Subcutaneous adipose tissue (tissue), 4 donors: ENCODE measurements around the gene PILRA. TPM values are rescaled to one million over a fixed set of nuclear protein-coding genes. Genes with fewer than 3 reads are reported as not detected.

Experiments used
- total RNA-seq, 4 donors: library from RNA; depleted of rRNA; stranded (reverse); fragments of >200 nt; gene quantifications; one replicate each; pipeline ENCODE4 v1.1.0, GENCODE V29; 2016
- TF ChIP-seq, protein P1 (sequence below): fragments of 450-650 bp; IDR thresholded peaks from one replicate; pipeline ENCODE4 v1.5.1; 2016; ENCODE audit warnings: low read depth, mild to moderate bottlenecking, control low read depth, antibody characterized with exemption, moderate library complexity

The PILRA gene
- total RNA-seq, 4 donors from 2014 or later: 8.0 to 44.2 (median 9.9) TPM

DNA sequence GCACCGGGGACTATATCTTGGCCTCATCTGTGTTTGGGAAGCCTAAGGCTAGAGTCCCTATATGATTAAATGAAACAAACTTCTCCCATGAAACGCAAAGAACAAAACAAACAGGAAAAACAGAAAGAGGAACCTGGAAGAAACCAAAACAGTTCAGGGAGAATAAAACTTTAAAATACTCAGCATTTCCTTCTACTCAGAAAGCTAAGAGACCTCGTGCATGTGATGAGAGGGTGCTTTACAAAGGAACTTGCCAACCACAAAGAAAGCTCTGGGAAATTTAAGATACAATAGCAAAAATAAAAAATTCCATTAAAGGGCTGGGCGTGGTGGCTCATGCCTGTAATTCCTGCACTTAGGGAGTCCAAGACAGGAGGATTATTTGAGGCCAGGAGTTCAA is 6.9 kb downstream of the PILRA start:
- TF ChIP-seq, protein P1, sequence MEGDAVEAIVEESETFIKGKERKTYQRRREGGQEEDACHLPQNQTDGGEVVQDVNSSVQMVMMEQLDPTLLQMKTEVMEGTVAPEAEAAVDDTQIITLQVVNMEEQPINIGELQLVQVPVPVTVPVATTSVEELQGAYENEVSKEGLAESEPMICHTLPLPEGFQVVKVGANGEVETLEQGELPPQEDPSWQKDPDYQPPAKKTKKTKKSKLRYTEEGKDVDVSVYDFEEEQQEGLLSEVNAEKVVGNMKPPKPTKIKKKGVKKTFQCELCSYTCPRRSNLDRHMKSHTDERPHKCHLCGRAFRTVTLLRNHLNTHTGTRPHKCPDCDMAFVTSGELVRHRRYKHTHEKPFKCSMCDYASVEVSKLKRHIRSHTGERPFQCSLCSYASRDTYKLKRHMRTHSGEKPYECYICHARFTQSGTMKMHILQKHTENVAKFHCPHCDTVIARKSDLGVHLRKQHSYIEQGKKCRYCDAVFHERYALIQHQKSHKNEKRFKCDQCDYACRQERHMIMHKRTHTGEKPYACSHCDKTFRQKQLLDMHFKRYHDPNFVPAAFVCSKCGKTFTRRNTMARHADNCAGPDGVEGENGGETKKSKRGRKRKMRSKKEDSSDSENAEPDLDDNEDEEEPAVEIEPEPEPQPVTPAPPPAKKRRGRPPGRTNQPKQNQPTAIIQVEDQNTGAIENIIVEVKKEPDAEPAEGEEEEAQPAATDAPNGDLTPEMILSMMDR: no peak

DNA sequence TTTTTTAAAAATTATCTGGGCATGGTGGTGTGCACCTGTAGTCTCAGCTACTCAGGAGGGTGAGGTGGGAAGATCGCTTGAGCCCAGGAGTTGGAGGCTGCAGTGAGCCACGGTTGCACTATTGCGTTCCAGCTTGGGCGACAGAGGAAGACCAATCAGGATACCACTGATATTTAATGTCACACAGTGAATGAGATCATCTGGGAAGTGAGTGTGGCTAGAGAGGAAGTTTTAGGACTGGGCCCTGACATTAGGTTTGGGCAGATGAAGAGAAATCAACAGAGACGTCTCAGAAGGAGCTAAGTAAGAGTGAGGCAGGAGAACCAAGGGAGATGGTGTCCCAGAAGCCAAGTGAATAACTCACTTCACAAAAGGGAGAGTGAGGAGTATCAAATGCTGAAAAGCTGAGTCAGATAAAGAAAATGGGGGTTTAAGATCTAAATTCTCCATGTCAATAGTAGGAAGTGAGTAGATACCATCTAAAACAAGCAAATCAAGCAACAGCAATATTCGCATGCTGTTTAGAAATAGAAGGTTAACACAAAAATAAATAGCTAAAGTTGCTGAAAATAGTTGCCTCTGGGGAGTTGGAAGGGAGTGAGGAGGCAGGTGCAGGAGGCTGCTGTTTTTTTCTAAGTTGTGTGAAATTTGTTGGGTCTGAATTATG is 11.5 kb downstream of the PILRA start:
- TF ChIP-seq, protein P1: no peak

DNA sequence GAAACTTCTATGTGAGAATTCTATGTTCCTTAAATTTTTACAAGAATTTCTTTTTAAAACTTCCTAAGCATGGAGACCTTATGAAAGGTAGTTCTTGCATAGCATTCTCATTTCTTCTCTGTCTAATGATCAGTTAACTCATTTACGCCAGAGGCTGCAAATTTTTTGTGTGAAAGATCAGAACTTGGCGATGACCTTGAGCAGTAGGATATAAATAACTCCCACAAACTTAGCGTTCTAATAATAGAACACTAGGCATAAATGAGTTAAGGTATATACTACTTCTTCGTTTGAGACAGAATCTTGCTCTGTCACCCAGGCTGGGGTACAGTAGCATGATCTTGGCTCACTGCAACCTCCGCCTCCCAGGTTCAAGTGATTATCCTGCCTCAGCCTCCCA is 13.7 kb downstream of the PILRA start:
- TF ChIP-seq, protein P1: no peak

DNA sequence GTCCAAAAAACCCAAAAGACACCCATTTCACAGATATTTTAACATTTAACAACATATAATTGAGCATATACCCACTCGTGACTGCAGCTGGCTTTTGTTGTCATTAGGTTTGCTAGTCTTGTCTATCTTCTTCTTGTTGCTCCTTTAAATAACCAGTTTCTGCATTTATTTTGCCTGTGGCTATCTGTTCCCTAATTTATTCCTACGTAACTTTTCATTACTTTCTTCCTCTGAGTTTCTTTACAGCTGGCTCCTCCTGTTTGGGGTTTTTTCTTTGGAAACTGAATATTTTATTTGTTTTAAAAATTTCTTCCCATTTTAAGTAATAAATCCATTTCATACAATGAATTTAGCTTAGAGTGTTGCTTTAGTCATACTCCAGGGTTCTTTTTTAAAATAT is 14.4 kb downstream of the PILRA start:
- TF ChIP-seq, protein P1: no peak

DNA sequence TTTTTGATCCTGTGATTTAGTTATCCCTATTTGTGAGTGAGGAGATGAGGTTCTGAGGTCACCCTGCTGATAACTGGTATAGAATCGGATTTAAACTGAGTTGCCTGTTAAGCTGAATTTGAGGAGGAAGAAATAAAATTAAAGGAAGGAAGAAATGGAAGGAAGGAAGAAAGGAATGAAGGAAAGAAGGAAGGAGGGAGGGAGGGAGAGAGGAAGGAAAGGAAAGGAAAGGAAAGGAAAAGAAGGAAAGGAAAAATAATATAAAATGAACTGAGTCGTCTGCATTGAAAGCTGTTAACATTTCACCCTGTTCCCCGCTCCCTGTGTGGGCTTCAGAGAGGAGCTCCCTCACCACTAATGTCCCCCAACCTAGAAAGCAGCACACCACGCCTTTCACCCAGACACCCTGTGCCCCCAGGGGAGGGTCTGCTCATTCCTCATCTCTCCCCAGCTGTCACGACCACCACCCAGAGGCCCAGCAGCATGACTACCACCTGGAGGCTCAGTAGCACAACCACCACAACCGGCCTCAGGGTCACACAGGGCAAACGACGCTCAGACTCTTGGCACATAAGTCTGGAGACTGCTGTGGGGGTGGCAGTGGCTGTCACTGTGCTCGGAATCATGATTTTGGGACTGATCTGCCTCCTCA is 16.3 kb downstream of the PILRA start:
- TF ChIP-seq, protein P1: no peak

DNA sequence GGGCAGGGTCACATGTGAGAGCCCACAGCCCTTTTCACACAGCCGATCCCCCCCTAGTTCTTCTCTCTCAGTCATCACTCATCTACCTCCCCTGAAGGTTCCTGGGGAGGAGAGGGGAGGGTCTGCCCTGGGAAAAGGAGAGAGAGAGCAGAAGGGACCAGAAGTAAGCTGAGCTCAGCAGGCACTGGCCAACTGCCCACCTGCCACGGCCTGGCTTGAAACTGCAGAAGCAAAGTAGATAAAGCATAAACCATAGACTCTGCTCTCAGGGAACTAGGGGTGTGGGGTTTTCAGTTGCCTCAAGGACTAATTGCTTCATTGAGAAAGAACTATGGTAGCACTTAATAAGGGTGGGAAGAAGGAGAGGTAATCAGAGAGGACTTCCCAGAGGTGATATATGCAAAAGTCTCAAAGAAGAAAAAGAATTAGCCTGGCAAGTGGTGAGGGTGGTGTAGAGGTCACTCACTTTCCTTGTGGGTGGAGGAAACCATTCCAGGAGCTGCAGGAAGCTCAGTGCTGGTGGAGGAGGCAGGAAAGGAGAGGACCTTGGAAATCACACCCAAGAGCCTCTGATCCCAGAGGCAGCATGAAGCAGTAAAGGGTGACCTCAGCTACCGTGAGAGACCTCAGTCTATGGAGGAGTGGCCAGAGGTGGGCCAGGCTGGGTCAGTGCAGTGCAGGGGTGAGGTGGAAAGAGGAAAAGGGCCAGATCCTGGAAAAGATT is 17.2 kb downstream of the PILRA start:
- TF ChIP-seq, protein P1: no peak

DNA sequence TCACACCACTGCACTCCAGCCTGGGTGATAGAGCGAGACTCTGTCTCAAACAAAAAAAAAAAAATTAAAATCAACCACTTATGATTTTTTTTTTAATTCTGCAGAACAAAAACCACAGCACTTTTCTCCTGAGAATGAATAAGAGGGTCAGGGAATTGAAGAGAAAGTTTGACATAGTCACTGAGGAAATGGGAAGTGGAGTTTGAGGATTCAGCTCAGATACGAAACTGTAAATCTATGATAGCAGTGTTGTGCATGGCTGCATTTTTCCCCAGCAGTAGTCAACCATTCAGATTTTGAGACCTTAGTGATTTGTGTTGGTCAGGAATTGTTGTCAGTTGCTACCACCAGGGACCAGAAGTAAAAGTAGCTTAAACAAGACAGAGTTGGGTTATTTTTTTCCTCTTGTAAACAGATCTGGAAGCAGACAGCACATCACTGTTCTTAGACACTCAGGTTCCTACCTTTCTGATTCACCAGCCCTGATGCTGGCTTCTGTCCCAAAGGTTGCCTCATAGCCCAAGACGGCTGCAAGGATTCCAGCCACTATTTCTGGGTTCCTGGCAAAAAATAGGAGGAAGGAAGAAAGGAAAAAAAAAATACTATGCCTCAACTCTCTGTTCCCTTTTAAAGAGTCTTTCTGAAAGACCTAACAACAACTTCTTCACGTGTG is 20.1 kb downstream of the PILRA start:
- TF ChIP-seq, protein P1: no peak
